ENCODE measurements around the gene MAP4K2. TPM values are rescaled to one million over a fixed set of nuclear protein-coding genes. Genes with fewer than 3 reads are reported as not detected.

MAP4K2 gene
- total and polyA plus RNA-seq, 12 donors: 6.4 to 57.7 (median 19.0) TPM

- Histone ChIP-seq H3K27me3 (no peaks in the 10 kb centered on the region), H3K9me3 (replicated peaks in 1 of 3) (no peaks in the 10 kb centered on the region), H3K27ac (no peak overlapping the region), H3K36me3 (replicated peaks in 1 of 2) (no peaks in the 10 kb centered on the region), H3K4me3 (no peak overlapping the region), H3K4me1 (replicated peaks in 1 of 2) (peaks cover 14 to 21% of the 10 kb centered on the region in 2 donors)
- DNase-seq: no peak
- intact Hi-C loops (cut with DNase I): loop anchor here in 1 of 2 donors (10.0 kb wide), 1 partner anchor 54 kb away; no protein-coding TSS in a partner anchor
- TF ChIP-seq POLR2A (IDR thresholded peaks at IDR 0.05): no peak
- TF ChIP-seq CTCF (IDR thresholded peaks at IDR 0.05): no peak
- 94 to 96% (median 95%) methylated on average over 9 to 28 of the region's 28 CpGs for WGBS, 4 donors
These were observed 35.8 kb upstream of the MAP4K2 start for GRCh38 chr11:64838600-64839334.

- no peaks in the 10 kb centered on the region for H3K27me3 ChIP-seq
- no peaks in the 10 kb centered on the region for H3K36me3 ChIP-seq (replicated peaks in 1 of 2)
- peak in 1 of 7 donors; percentile 17 for DNase-seq
- 91 to 100% (median 92%) methylated on average over 1 to 10 of the region's 10 CpGs for WGBS, 4 donors
- H3K4me3 ChIP-seq: no peak overlapping the region
- H3K27ac ChIP-seq: no peak overlapping the region
- H3K4me1 ChIP-seq (replicated peaks in 1 of 2): peaks cover 6 to 13% of the 10 kb centered on the region in 2 donors
- no peaks in the 10 kb centered on the region for H3K9me3 ChIP-seq (replicated peaks in 1 of 3)
- intact Hi-C loops (cut with DNase I): loop anchor here in 1 of 2 donors (10.0 kb wide), 1 partner anchor 53 kb away; no protein-coding TSS in a partner anchor
- TF ChIP-seq CTCF (IDR thresholded peaks at IDR 0.05) (no peak), POLR2A (IDR thresholded peaks at IDR 0.05) (no peak)
These were observed 34.9 kb upstream of the MAP4K2 start for GRCh38 chr11:64837887-64838351.

- Histone ChIP-seq H3K9me3 (replicated peaks in 1 of 3) (no peaks in the 10 kb centered on the region), H3K36me3 (replicated peaks in 1 of 2) (no peaks in the 10 kb centered on the region), H3K27me3 (no peaks in the 10 kb centered on the region), H3K4me1 (replicated peaks in 1 of 2) (peaks cover 5 to 11% of the 10 kb centered on the region in 2 donors), H3K4me3 (no peak overlapping the region), H3K27ac (peak overlapping the region in 1 of 5 donors; percentile 77)
- DNase-seq: peak in 1 of 7 donors; percentile 41
- 71 to 91% (median 74%) methylated on average over 9 to 16 of the region's 16 CpGs; no CpG with 5 or more reads in 1 of the 4 donors for WGBS, 4 donors
- TF ChIP-seq CTCF (IDR thresholded peaks at IDR 0.05): no peak
- TF ChIP-seq POLR2A (IDR thresholded peaks at IDR 0.05): no peak
- intact Hi-C loops (cut with DNase I): loop anchor here in 1 of 2 donors (10.0 kb wide), 1 partner anchor 52 kb away; no protein-coding TSS in a partner anchor
These were observed 33.5 kb upstream of the MAP4K2 start for GRCh38 chr11:64836448-64837072.
